ENCODE data around the gene FAM193A.
"Not testable (repeated sequence)": the region's sequence is repeated elsewhere in the genome, so short reads cannot be mapped to it uniquely, and the experiment has no call there.

The FAM193A gene

DNA sequence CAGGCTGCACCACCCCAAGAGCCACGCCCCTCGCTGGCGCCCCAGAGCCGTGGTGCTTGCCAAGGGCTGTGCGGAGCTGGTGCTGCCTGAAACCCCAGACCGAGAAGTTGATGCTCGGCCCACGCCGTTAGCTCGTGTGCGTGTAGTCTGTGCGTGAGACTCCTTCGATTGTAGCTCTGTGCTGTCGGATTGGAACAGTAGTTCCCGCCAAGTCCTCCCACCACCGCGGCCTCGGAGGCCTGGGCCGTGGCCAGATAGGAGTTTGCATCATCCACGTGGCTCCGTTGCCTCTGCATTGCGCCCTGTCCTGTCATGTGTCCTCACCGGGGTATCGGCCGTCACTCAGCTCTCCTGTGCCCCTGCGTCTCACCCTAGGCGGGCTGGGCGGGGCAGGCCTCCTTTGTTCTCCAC, 195.5 kb downstream of the FAM193A start:
- TF ChIP-seq, protein P1, sequence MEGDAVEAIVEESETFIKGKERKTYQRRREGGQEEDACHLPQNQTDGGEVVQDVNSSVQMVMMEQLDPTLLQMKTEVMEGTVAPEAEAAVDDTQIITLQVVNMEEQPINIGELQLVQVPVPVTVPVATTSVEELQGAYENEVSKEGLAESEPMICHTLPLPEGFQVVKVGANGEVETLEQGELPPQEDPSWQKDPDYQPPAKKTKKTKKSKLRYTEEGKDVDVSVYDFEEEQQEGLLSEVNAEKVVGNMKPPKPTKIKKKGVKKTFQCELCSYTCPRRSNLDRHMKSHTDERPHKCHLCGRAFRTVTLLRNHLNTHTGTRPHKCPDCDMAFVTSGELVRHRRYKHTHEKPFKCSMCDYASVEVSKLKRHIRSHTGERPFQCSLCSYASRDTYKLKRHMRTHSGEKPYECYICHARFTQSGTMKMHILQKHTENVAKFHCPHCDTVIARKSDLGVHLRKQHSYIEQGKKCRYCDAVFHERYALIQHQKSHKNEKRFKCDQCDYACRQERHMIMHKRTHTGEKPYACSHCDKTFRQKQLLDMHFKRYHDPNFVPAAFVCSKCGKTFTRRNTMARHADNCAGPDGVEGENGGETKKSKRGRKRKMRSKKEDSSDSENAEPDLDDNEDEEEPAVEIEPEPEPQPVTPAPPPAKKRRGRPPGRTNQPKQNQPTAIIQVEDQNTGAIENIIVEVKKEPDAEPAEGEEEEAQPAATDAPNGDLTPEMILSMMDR (IDR thresholded peaks at IDR 0.05; ENCODE audit: borderline replicate concordance, insufficient read depth, low read depth, low read length), result no peak
- H3K4me3 ChIP-seq (ENCODE audit: low read depth, low read length), result no peak overlapping the region

DNA sequence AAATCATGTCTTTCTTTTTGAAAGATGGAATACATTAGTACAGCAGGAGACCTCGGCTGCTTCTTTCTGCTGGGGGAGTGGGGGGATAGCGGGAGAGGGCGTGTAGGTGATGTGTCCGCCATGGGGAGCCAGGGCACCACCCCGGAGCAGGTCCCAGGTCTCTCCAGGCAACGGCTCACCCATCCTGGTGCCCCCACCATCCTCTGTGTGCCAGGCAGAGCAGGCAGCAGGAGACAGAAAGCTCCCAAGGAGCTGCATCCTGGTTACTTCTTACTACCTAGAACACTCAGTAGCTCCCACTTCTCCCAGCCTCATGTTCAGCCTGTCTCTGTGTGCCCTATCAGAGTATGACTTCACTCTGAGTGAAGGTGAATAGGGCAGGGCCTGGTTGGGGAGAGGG, 196.1 kb downstream of the FAM193A start:
- TF ChIP-seq, protein P1 (IDR thresholded peaks at IDR 0.05; ENCODE audit: borderline replicate concordance, insufficient read depth, low read depth, low read length), result no peak
- no peak overlapping the region for H3K4me3 ChIP-seq (ENCODE audit: low read depth, low read length)

DNA sequence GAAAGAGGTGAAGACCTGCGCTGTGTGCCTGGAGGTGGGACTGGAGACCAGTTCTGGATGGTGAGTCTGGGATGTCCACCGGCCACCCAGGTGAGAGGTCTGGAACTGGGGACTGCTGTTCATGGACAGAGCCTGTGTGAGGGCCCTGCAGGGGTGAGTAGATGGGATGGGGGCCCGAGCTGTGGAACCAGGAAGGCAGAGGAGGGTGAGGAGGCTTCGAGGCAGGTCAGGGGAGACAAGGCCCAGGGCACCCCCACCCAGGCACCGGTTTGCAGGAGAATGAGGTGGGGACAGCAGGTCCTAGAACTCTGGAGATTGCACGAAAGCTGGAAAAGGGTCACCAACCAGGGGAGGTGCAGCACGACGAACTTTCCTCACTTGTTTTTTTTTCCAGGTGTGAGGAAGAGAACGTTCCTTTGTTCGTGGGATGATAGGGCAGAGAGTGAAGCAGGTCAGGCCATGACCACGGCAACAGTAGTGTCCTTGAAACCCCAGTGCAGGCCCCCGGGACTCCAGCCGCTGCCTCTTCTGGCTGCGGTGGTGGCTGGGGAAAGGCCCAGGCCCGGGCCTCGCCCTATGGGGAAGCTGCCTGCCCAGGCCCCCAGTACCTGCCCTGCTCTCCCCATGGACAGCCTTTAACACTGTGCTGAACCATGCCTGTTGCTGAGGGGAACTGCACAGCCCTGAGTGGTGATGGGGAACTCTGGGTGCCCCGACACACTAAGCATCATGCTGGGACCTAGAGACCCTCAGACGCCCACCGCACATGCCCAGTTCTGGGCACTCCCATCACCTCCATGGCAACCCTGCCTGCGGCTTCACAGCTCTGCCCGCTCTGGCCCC, 196.8 kb downstream of the FAM193A start:
- H3K4me3 ChIP-seq (ENCODE audit: low read depth, low read length), result no peak overlapping the region
- TF ChIP-seq, protein P1 (IDR thresholded peaks at IDR 0.05; ENCODE audit: borderline replicate concordance, insufficient read depth, low read depth, low read length), result no peak

DNA sequence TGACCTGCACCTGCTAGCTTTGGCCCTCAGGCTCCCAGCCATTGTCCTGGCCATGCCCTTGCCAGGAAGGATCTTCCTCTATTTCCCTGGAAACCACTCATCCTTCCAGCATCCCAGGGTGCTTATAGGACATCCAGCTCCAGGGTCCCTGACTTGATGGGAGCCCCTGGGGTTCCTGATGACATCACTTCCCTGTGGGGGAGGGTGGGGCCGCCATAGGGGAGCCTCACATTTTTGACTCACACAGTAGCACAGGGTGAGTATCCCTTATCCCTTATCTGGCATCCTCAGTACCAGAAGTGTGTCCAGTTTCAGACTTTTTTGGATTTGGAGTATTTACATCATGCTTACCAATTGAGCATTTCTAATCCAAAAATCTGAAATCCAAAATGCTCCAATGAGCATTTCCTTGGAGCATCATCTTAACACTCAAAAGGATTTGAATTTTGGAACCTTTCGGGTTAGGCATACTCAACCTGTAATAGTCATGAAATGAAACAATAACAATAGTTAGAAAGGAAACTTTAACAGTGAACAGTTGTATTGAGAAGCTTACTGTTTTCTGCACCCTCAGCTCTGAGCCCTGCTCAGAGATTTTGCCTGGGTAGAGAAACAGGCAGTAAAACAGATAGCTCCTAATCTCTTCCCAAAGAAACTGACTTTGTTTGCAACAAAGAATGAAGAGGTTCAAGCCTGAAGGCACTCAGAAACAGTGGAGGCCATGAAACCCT, 197.6 kb downstream of the FAM193A start:
- H3K4me3 ChIP-seq (ENCODE audit: low read depth, low read length), result no peak overlapping the region
- TF ChIP-seq, protein P1 (IDR thresholded peaks at IDR 0.05; ENCODE audit: borderline replicate concordance, insufficient read depth, low read depth, low read length), result no peak

DNA sequence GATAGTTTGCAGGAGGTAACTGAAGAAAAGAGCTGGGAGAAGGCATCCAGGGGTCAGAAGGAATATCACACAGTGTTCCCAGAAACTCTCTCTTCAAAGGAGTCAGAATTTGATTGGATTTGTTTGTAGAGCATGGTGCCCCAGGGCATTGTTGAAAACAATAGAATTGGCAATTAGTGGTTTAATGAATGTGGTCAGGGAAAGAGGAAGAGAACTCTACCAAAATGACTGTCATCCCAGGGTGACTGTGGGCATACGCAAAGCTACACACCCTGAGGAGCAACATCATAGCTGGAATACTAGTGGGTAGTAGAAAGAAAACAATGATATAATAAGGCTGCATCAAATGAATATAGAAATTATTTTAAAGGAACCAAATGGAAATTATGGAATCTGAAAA, 198.2 kb downstream of the FAM193A start:
- H3K4me3 ChIP-seq (ENCODE audit: low read depth, low read length), result no peak overlapping the region
- TF ChIP-seq, protein P1 (IDR thresholded peaks at IDR 0.05; ENCODE audit: borderline replicate concordance, insufficient read depth, low read depth, low read length), result no peak

DNA sequence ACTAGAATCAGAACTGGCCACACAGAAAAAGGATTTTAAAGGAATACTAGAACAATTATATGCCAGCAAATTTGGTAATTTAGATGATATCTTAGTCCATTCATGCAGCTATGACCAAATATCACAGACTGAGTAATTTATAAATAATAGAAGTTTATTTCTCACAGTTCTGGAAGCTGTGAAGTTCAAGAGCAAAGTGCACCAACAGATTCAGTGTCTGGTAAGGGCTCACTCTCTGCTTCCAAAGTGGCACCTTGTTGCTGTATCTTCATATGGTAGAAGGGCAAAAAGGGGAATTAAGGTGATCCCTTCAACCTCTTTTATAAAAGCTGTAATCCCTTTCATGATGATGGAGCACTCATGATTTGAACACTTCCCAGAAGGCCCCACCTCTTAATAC, 199.4 kb downstream of the FAM193A start:
- TF ChIP-seq, protein P1 (IDR thresholded peaks at IDR 0.05; ENCODE audit: borderline replicate concordance, insufficient read depth, low read depth, low read length), result no peak
- no peak overlapping the region for H3K4me3 ChIP-seq (ENCODE audit: low read depth, low read length)

DNA sequence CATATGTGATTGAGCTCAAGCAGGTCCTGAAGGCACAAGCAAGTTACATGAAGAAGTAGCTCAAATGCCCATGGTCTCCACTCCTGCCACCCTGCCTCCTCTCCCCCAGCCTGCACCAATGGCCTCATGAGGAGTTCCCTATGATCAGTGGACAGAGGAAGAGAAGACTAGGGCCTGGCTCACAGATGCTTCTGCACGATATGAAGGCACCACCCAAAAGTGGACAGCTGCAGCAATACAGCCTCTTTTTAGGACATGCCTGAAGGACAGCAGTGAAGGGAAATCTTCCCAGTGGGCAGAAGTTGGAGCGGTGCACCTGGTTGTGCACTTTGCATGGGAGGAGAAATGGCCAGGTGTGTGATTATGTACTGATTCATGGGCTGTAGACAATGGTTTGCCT, 201.8 kb downstream of the FAM193A start:
- H3K4me3 ChIP-seq (ENCODE audit: low read depth, low read length), result not testable (repeated sequence)

Measured in GM12875 (cell line).